KMS-11 (cell line): ENCODE data around the gene SCRN3.
A peak's percentile ranks its signal among the peaks of the same experiment; 100 is the strongest.

ENCODE experiments used
- H2AFZ ChIP-seq: fragments of 200-600 bp; sonication (generic); 2 replicates; pipeline ENCODE4 v1.6.1; 2016; ENCODE audit warnings: antibody characterized with exemption, mixed run types, low read depth
- H3K27ac ChIP-seq: fragments of 200-600 bp; sonication (generic); 2 replicates; pipeline ENCODE4 v1.6.1; 2016; ENCODE audit warnings: mild to moderate bottlenecking, mixed run types
- H3K27me3 ChIP-seq: fragments of 200-600 bp; sonication (generic); 2 replicates; pipeline ENCODE4 v1.6.1; 2017; ENCODE audit warnings: mild to moderate bottlenecking, low read depth, mixed run types, moderate library complexity; ENCODE audit not compliant: insufficient read depth
- H3K36me3 ChIP-seq: fragments of 200-600 bp; sonication (generic); 2 replicates; pipeline ENCODE4 v1.6.1; 2017; ENCODE audit warnings: mild to moderate bottlenecking, mixed run types; ENCODE audit not compliant: insufficient read depth
- H3K4me1 ChIP-seq: fragments of 200-600 bp; sonication (generic); 2 replicates; pipeline ENCODE4 v1.6.1; 2016; ENCODE audit warnings: mild to moderate bottlenecking, low read depth, mixed run types; ENCODE audit not compliant: poor library complexity, severe bottlenecking
- H3K4me2 ChIP-seq: fragments of 200-600 bp; sonication (generic); 2 replicates; pipeline ENCODE4 v1.7.0; 2016; ENCODE audit warnings: mild to moderate bottlenecking, mixed run types
- H3K4me3 ChIP-seq: fragments of 200-600 bp; sonication (generic); IDR thresholded peaks from 2 replicates; pipeline ENCODE4 v1.6.1; 2017; ENCODE audit warnings: low read depth, low read length, mixed read lengths; ENCODE audit not compliant: insufficient read depth
- H3K79me2 ChIP-seq: fragments of 200-600 bp; sonication (generic); 2 replicates; pipeline ENCODE4 v1.6.1; 2016; ENCODE audit warnings: low read depth, mixed run types; ENCODE audit not compliant: insufficient read depth
- H3K9ac ChIP-seq: fragments of 200-600 bp; sonication (generic); 2 replicates; pipeline ENCODE4 v1.6.1; 2016; ENCODE audit warnings: mild to moderate bottlenecking, mixed run types
- H4K20me1 ChIP-seq: fragments of 200-600 bp; sonication (generic); 2 replicates; pipeline ENCODE4 v1.6.1; 2016; ENCODE audit warnings: mild to moderate bottlenecking, mixed run types; ENCODE audit not compliant: insufficient read depth
- CTCF ChIP-seq: fragments of 200-600 bp; sonication (generic); conservative IDR thresholded peaks from 2 replicates; pipeline ENCODE4 v1.6.1; 2017; ENCODE audit warnings: low read depth, mild to moderate bottlenecking, antibody characterized with exemption, low read length, moderate library complexity, mixed read lengths

SCRN3 gene

GRCh38 chr2:174450021-174450816 lies 54.7 kb downstream of the SCRN3 start:
- no peak overlapping the region for H2AFZ ChIP-seq
- 0 out of 2 replicates have a peak overlapping the region, but pooled peaks have one; percentile 13 for H3K4me2 ChIP-seq
- H3K4me1 ChIP-seq: peaks cover 12% of the 10 kb centered on the region
- H3K27ac ChIP-seq: no peak overlapping the region
- no peak for TF ChIP-seq CTCF
- no peak overlapping the region for H3K9ac ChIP-seq
- H3K79me2 ChIP-seq: no peaks in the 10 kb centered on the region
- no peak overlapping the region for H3K4me3 ChIP-seq
- H4K20me1 ChIP-seq: no peaks in the 10 kb centered on the region
- H3K27me3 ChIP-seq: no peaks in the 10 kb centered on the region
- no peaks in the 10 kb centered on the region for H3K36me3 ChIP-seq

GRCh38 chr2:174454566-174454965 lies 59.0 kb downstream of the SCRN3 start:
- Histone ChIP-seq H2AFZ (no peak overlapping the region), H3K4me3 (no peak overlapping the region), H3K36me3 (no peaks in the 10 kb centered on the region), H3K27me3 (no peaks in the 10 kb centered on the region), H3K27ac (no peak overlapping the region), H3K79me2 (no peaks in the 10 kb centered on the region), H4K20me1 (no peaks in the 10 kb centered on the region), H3K4me1 (peaks cover 12% of the 10 kb centered on the region), H3K4me2 (no peak overlapping the region), H3K9ac (no peak overlapping the region)
- TF ChIP-seq CTCF: no peak

GRCh38 chr2:174461221-174461620 lies 65.7 kb downstream of the SCRN3 start:
- Histone ChIP-seq H3K79me2 (no peaks in the 10 kb centered on the region), H3K4me3 (no peak overlapping the region), H3K4me1 (peaks cover 8% of the 10 kb centered on the region), H3K27ac (no peak overlapping the region), H3K4me2 (no peak overlapping the region), H2AFZ (no peak overlapping the region), H4K20me1 (no peaks in the 10 kb centered on the region), H3K27me3 (no peaks in the 10 kb centered on the region), H3K36me3 (no peaks in the 10 kb centered on the region), H3K9ac (no peak overlapping the region)
- TF ChIP-seq CTCF: no peak

GRCh38 chr2:174465327-174465726 lies 69.8 kb downstream of the SCRN3 start:
- Histone ChIP-seq H3K27ac (no peak overlapping the region), H2AFZ (no peak overlapping the region), H3K27me3 (no peaks in the 10 kb centered on the region), H4K20me1 (no peaks in the 10 kb centered on the region), H3K9ac (no peak overlapping the region), H3K36me3 (no peaks in the 10 kb centered on the region), H3K4me3 (no peak overlapping the region), H3K79me2 (no peaks in the 10 kb centered on the region), H3K4me1 (peaks cover 8% of the 10 kb centered on the region), H3K4me2 (no peak overlapping the region)
- no peak for TF ChIP-seq CTCF
